WTC11 (cell line): ENCODE data around the gene SEMA3D. TPM values are rescaled to one million over a fixed set of nuclear protein-coding genes. Genes with fewer than 3 reads are reported as not detected.

Source experiments
- ATAC-seq: fragments of 200-7000 bp; cut with Tn5 transposase; 2 replicates; pipeline ENCODE4 v1.10.0; 2021; ENCODE audit warnings: mild to moderate bottlenecking, moderate library complexity
- CTCF ChIA-PET: fragments of 300-600 bp; sonication (Branson Sonifier 250); formaldehyde crosslinking; loops from one replicate; lab custom pipeline; 2021; ENCODE audit warnings: antibody characterized with exemption; lab: Charles Lee
- POLR2A ChIA-PET: fragments of 350-600 bp; sonication (Branson Sonifier 250); formaldehyde crosslinking; loops from one replicate; lab custom pipeline; 2021; ENCODE audit warnings: antibody characterized with exemption; lab: Charles Lee
- DNase-seq: peaks from one replicate; pipeline ENCODE4 v3.0.0; 2021; ENCODE audit warnings: low spot score
- H3K27ac Mint-ChIP-seq: 2 replicates; pipeline ENCODE4 v1.8.0; 2021; ENCODE audit warnings: mixed read lengths
- H3K27me3 Mint-ChIP-seq: 2 replicates; pipeline ENCODE4 v1.8.0; 2021; ENCODE audit warnings: low read depth, mild to moderate bottlenecking, moderate library complexity, mixed read lengths
- H3K36me3 Mint-ChIP-seq: 2 replicates; pipeline ENCODE4 v1.8.0; 2021; ENCODE audit warnings: mixed read lengths
- H3K4me1 Mint-ChIP-seq: 2 replicates; pipeline ENCODE4 v1.8.0; 2022; ENCODE audit warnings: mixed read lengths
- H3K4me3 Mint-ChIP-seq: 2 replicates; pipeline ENCODE4 v1.8.0; 2021; ENCODE audit warnings: mild to moderate bottlenecking, moderate library complexity, mixed read lengths
- H3K9me3 Mint-ChIP-seq: 2 replicates; pipeline ENCODE4 v1.8.0; 2021; ENCODE audit warnings: mixed read lengths
- ATF1 ChIP-seq: sonication (generic); formaldehyde crosslinking; IDR thresholded peaks from 2 replicates; pipeline ENCODE4 v1.8.1; 2023; ENCODE audit warnings: mild to moderate bottlenecking, moderate library complexity, missing genetic modification reagents
- FOXK1 ChIP-seq: sonication (generic); formaldehyde crosslinking; IDR thresholded peaks from 2 replicates; pipeline ENCODE4 v1.8.0; 2022; ENCODE audit warnings: mild to moderate bottlenecking, moderate library complexity, missing genetic modification reagents
- GTF2I ChIP-seq: fragments of 250-450 bp; sonication (Bioruptor Pico); conservative IDR thresholded peaks from 2 replicates; pipeline ENCODE4 v1.4.0; 2021; ENCODE audit warnings: mild to moderate bottlenecking
- JAZF1 ChIP-seq: fragments of 250-450 bp; sonication (Bioruptor Pico); IDR thresholded peaks from 2 replicates; pipeline ENCODE4 v1.9.0; 2021; ENCODE audit warnings: moderate library complexity, mild to moderate bottlenecking, inconsistent platforms
- MXD4 ChIP-seq: fragments of 250-450 bp; sonication (Bioruptor Pico); IDR thresholded peaks from 2 replicates; pipeline ENCODE4 v1.8.0; 2021; ENCODE audit warnings: mild to moderate bottlenecking, moderate library complexity, borderline replicate concordance
- NR1H2 ChIP-seq: sonication (generic); formaldehyde crosslinking; IDR thresholded peaks from 2 replicates; pipeline ENCODE4 v1.9.0; 2021; ENCODE audit warnings: mild to moderate bottlenecking, moderate library complexity, missing genetic modification reagents
- SMAD3 ChIP-seq: sonication (generic); formaldehyde crosslinking; IDR thresholded peaks from 2 replicates; pipeline ENCODE4 v1.8.0; 2022; ENCODE audit warnings: missing genetic modification reagents, mild to moderate bottlenecking, borderline replicate concordance
- TEAD1 ChIP-seq: sonication (generic); formaldehyde crosslinking; IDR thresholded peaks from 2 replicates; pipeline ENCODE4 v1.8.0; 2022; ENCODE audit warnings: mild to moderate bottlenecking, missing genetic modification reagents
- TEAD4 ChIP-seq: sonication (generic); formaldehyde crosslinking; IDR thresholded peaks from 2 replicates; pipeline ENCODE4 v1.8.0; 2022; ENCODE audit warnings: mild to moderate bottlenecking, missing genetic modification reagents
- ZNF121 ChIP-seq: sonication (generic); formaldehyde crosslinking; IDR thresholded peaks from 2 replicates; pipeline ENCODE4 v1.8.0; 2023; ENCODE audit warnings: missing genetic modification reagents
- ZNF423 ChIP-seq: fragments of 250-450 bp; sonication (Bioruptor Pico); IDR thresholded peaks from 2 replicates; pipeline ENCODE4 v2.1.2; 2022; ENCODE audit warnings: mild to moderate bottlenecking, moderate library complexity
- ZNF671 ChIP-seq: fragments of 250-450 bp; sonication (Bioruptor Pico); IDR thresholded peaks from 2 replicates; pipeline ENCODE4 v1.8.0; 2021; ENCODE audit warnings: mild to moderate bottlenecking
- total RNA-seq: library from RNA; stranded (reverse); gene quantifications from 3 replicates; pipeline ENCODE4 v1.2.3, GENCODE V29; 2021
- TF ChIP-seq, protein P1 (sequence below): sonication (generic); formaldehyde crosslinking; IDR thresholded peaks from 2 replicates; pipeline ENCODE4 v1.8.1; 2022; ENCODE audit warnings: mild to moderate bottlenecking, missing genetic modification reagents, moderate library complexity, borderline replicate concordance
- TF ChIP-seq, protein P2 (sequence below): sonication (generic); formaldehyde crosslinking; IDR thresholded peaks from 2 replicates; pipeline ENCODE4 v1.8.1; 2022; ENCODE audit warnings: missing genetic modification reagents, borderline replicate concordance
- TF ChIP-seq, protein P3 (sequence below): fragments of 250-450 bp; sonication (Bioruptor Pico); IDR thresholded peaks from 2 replicates; pipeline ENCODE4 v1.9.0; 2021; ENCODE audit warnings: mild to moderate bottlenecking
- TF ChIP-seq, protein P4 (sequence below): sonication (generic); formaldehyde crosslinking; IDR thresholded peaks from 2 replicates; pipeline ENCODE4 v1.8.1; 2022; ENCODE audit warnings: mild to moderate bottlenecking, moderate library complexity, missing genetic modification reagents
- TF ChIP-seq, protein P5 (sequence below): fragments of 250-450 bp; sonication (Bioruptor Pico); IDR thresholded peaks from 2 replicates; pipeline ENCODE4 v2.1.2; 2022; ENCODE audit warnings: mild to moderate bottlenecking, moderate library complexity
- TF ChIP-seq, protein P6 (sequence below): sonication (generic); formaldehyde crosslinking; IDR thresholded peaks from 2 replicates; pipeline ENCODE4 v1.8.0; 2023; ENCODE audit warnings: missing genetic modification reagents, mild to moderate bottlenecking, borderline replicate concordance
- TF ChIP-seq, protein P7 (sequence below): sonication (generic); formaldehyde crosslinking; IDR thresholded peaks from 2 replicates; pipeline ENCODE4 v1.8.0; 2023; ENCODE audit warnings: missing genetic modification reagents
- TF ChIP-seq, protein P8 (sequence below): sonication (generic); formaldehyde crosslinking; IDR thresholded peaks from 2 replicates; pipeline ENCODE4 v1.8.1; 2023; ENCODE audit warnings: mild to moderate bottlenecking, missing genetic modification reagents, moderate library complexity

Gene SEMA3D
- total RNA-seq, 1 experiment from 2014 or later = 3.8 TPM

DNA sequence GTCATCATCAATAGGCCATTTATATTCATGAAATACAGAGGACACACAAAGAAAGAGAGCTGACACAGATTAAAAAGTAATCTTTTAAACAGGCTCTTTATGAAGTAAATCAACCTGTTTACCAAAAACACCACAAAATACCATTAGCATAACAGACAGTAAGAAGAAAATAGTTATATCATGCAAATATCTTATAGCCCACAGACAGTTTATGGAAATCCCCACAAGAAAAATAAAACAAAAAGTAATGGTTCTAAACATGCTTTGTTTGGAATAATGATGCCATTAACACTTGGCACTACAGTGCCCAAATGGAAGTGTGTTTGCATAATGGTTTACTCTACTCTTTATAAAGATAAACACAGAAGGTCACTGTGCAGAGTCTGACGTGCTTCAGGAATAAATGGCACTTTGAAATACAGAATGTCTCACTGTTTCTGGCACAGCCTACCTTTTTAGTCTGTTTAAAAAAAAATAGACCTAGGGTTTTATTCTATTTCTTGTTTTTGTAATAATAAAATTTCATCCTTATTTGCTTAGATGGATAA is 30.1 kb downstream of the SEMA3D start:
- POLR2A ChIA-PET = no interaction called here

DNA sequence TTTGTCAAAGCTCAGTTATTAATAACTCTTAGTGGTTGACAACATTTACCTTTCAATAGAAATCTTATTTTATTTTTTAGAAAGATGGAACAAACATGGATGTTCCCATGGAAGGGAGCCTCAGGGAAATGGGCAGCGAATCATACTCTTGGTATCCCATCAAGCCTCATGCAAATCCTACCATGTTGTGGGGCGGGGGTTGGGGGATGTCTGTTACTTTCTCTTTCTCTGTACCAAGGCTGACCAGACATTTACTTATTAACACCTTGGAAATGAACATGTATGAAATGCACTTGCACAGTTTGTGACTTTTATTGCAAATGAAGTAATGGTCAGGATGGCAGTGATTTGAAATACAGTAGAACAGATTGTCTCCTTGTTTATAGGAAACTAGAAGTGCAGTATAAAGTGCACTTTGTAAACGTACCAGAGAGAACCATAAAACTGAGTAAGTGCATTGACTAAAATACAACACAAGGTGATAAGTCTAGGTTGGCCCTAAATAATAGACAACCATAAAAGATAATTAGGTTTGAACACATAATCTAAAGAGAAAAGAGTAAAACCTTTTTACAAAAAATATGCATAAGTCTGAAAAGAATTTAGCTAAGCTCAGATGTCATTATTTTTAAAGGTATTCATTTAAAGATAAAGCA is 32.4 kb downstream of the SEMA3D start:
- no peak for ATAC-seq
- TF ChIP-seq GTF2I (CRISPR knock-in tag) (no peak), JAZF1 (CRISPR knock-in tag) (no peak), TEAD1 (CRISPR knock-in tag) (no peak), ATF1 (CRISPR knock-in tag) (no peak), NR1H2 (CRISPR knock-in tag) (no peak), ZNF121 (CRISPR knock-in tag) (no peak)
- TF ChIP-seq, protein P1, sequence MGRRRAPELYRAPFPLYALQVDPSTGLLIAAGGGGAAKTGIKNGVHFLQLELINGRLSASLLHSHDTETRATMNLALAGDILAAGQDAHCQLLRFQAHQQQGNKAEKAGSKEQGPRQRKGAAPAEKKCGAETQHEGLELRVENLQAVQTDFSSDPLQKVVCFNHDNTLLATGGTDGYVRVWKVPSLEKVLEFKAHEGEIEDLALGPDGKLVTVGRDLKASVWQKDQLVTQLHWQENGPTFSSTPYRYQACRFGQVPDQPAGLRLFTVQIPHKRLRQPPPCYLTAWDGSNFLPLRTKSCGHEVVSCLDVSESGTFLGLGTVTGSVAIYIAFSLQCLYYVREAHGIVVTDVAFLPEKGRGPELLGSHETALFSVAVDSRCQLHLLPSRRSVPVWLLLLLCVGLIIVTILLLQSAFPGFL = no peak
- TF ChIP-seq, protein P2, sequence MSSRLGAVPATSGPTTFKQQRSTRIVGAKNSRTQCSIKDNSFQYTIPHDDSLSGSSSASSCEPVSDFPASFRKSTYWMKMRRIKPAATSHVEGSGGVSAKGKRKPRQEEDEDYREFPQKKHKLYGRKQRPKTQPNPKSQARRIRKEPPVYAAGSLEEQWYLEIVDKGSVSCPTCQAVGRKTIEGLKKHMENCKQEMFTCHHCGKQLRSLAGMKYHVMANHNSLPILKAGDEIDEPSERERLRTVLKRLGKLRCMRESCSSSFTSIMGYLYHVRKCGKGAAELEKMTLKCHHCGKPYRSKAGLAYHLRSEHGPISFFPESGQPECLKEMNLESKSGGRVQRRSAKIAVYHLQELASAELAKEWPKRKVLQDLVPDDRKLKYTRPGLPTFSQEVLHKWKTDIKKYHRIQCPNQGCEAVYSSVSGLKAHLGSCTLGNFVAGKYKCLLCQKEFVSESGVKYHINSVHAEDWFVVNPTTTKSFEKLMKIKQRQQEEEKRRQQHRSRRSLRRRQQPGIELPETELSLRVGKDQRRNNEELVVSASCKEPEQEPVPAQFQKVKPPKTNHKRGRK (CRISPR knock-in tag) = no peak
- TF ChIP-seq, protein P3, sequence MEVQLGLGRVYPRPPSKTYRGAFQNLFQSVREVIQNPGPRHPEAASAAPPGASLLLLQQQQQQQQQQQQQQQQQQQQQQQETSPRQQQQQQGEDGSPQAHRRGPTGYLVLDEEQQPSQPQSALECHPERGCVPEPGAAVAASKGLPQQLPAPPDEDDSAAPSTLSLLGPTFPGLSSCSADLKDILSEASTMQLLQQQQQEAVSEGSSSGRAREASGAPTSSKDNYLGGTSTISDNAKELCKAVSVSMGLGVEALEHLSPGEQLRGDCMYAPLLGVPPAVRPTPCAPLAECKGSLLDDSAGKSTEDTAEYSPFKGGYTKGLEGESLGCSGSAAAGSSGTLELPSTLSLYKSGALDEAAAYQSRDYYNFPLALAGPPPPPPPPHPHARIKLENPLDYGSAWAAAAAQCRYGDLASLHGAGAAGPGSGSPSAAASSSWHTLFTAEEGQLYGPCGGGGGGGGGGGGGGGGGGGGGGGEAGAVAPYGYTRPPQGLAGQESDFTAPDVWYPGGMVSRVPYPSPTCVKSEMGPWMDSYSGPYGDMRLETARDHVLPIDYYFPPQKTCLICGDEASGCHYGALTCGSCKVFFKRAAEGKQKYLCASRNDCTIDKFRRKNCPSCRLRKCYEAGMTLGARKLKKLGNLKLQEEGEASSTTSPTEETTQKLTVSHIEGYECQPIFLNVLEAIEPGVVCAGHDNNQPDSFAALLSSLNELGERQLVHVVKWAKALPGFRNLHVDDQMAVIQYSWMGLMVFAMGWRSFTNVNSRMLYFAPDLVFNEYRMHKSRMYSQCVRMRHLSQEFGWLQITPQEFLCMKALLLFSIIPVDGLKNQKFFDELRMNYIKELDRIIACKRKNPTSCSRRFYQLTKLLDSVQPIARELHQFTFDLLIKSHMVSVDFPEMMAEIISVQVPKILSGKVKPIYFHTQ (CRISPR knock-in tag) = no peak
- TF ChIP-seq, protein P4, sequence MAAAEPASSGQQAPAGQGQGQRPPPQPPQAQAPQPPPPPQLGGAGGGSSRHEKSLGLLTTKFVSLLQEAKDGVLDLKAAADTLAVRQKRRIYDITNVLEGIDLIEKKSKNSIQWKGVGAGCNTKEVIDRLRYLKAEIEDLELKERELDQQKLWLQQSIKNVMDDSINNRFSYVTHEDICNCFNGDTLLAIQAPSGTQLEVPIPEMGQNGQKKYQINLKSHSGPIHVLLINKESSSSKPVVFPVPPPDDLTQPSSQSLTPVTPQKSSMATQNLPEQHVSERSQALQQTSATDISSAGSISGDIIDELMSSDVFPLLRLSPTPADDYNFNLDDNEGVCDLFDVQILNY (CRISPR knock-in tag) = no peak

More for the DNA sequence above, 30.1 kb downstream of the SEMA3D start:
- no peak overlapping the region for H3K4me3 Mint-ChIP-seq
- peaks cover 36% of the 10 kb centered on the region for H3K9me3 Mint-ChIP-seq
- no peak for ATAC-seq
- no peak for DNase-seq
- H3K36me3 Mint-ChIP-seq = peaks cover 23% of the 10 kb centered on the region
- peaks cover 3% of the 10 kb centered on the region; the same call in 1 of the 2 replicates for H3K4me1 Mint-ChIP-seq
- H3K27me3 Mint-ChIP-seq = no peaks in the 10 kb centered on the region
- TF ChIP-seq ZNF671 = no peak
- TF ChIP-seq, protein P5, sequence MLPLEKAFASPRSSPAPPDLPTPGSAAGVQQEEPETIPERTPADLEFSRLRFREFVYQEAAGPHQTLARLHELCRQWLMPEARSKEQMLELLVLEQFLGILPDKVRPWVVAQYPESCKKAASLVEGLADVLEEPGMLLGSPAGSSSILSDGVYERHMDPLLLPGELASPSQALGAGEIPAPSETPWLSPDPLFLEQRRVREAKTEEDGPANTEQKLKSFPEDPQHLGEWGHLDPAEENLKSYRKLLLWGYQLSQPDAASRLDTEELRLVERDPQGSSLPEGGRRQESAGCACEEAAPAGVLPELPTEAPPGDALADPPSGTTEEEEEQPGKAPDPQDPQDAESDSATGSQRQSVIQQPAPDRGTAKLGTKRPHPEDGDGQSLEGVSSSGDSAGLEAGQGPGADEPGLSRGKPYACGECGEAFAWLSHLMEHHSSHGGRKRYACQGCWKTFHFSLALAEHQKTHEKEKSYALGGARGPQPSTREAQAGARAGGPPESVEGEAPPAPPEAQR (CRISPR knock-in tag) = no peak
- no peak for TF ChIP-seq MXD4 (CRISPR knock-in tag)
- TF ChIP-seq ATF1 (CRISPR knock-in tag) = no peak
- no peak for TF ChIP-seq TEAD4 (CRISPR knock-in tag)
- TF ChIP-seq ZNF423 (CRISPR knock-in tag) = no peak
- TF ChIP-seq FOXK1 (CRISPR knock-in tag) = no peak
- TF ChIP-seq, protein P6, sequence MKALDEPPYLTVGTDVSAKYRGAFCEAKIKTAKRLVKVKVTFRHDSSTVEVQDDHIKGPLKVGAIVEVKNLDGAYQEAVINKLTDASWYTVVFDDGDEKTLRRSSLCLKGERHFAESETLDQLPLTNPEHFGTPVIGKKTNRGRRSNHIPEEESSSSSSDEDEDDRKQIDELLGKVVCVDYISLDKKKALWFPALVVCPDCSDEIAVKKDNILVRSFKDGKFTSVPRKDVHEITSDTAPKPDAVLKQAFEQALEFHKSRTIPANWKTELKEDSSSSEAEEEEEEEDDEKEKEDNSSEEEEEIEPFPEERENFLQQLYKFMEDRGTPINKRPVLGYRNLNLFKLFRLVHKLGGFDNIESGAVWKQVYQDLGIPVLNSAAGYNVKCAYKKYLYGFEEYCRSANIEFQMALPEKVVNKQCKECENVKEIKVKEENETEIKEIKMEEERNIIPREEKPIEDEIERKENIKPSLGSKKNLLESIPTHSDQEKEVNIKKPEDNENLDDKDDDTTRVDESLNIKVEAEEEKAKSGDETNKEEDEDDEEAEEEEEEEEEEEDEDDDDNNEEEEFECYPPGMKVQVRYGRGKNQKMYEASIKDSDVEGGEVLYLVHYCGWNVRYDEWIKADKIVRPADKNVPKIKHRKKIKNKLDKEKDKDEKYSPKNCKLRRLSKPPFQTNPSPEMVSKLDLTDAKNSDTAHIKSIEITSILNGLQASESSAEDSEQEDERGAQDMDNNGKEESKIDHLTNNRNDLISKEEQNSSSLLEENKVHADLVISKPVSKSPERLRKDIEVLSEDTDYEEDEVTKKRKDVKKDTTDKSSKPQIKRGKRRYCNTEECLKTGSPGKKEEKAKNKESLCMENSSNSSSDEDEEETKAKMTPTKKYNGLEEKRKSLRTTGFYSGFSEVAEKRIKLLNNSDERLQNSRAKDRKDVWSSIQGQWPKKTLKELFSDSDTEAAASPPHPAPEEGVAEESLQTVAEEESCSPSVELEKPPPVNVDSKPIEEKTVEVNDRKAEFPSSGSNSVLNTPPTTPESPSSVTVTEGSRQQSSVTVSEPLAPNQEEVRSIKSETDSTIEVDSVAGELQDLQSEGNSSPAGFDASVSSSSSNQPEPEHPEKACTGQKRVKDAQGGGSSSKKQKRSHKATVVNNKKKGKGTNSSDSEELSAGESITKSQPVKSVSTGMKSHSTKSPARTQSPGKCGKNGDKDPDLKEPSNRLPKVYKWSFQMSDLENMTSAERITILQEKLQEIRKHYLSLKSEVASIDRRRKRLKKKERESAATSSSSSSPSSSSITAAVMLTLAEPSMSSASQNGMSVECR (CRISPR knock-in tag) = no peak
- TF ChIP-seq, protein P7, sequence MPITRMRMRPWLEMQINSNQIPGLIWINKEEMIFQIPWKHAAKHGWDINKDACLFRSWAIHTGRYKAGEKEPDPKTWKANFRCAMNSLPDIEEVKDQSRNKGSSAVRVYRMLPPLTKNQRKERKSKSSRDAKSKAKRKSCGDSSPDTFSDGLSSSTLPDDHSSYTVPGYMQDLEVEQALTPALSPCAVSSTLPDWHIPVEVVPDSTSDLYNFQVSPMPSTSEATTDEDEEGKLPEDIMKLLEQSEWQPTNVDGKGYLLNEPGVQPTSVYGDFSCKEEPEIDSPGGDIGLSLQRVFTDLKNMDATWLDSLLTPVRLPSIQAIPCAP (CRISPR knock-in tag) = no peak
- TF ChIP-seq, protein P8, sequence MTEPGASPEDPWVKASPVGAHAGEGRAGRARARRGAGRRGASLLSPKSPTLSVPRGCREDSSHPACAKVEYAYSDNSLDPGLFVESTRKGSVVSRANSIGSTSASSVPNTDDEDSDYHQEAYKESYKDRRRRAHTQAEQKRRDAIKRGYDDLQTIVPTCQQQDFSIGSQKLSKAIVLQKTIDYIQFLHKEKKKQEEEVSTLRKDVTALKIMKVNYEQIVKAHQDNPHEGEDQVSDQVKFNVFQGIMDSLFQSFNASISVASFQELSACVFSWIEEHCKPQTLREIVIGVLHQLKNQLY (CRISPR knock-in tag) = no peak
- no peak for TF ChIP-seq SMAD3 (CRISPR knock-in tag)
- H3K27ac Mint-ChIP-seq = no peak overlapping the region
- CTCF ChIA-PET = no interaction called here

More for the DNA sequence above, 32.4 kb downstream of the SEMA3D start:
- Mint-ChIP-seq H3K4me3 (no peak overlapping the region), H3K4me1 (peaks cover 3% of the 10 kb centered on the region; the same call in 1 of the 2 replicates), H3K27me3 (no peaks in the 10 kb centered on the region), H3K36me3 (peaks cover 21% of the 10 kb centered on the region), H3K9me3 (peaks cover 33% of the 10 kb centered on the region), H3K27ac (no peak overlapping the region)
- CTCF ChIA-PET = no interaction called here
- POLR2A ChIA-PET = no interaction called here
- no peak for DNase-seq
